SU-DHL-6 (cell line): Measurements from ENCODE around the gene WWC1.

Source experiments
- EZH2phosphoT487 ChIP-seq: fragments of 200-600 bp; sonication (generic), shearing (Covaris generic); conservative IDR thresholded peaks from 2 replicates; pipeline ENCODE4 v1.6.1; 2018; ENCODE audit warnings: mild to moderate bottlenecking, antibody characterized with exemption, low read length, moderate library complexity, mixed read lengths
- TF ChIP-seq, protein P1 (sequence below): fragments of 200-600 bp; sonication (generic); IDR thresholded peaks from one replicate; pipeline ENCODE4 v1.5.1; 2017; ENCODE audit warnings: antibody characterized with exemption, mild to moderate bottlenecking, low read length, moderate library complexity; ENCODE audit not compliant: insufficient read depth, poor library complexity, severe bottlenecking

DNA sequence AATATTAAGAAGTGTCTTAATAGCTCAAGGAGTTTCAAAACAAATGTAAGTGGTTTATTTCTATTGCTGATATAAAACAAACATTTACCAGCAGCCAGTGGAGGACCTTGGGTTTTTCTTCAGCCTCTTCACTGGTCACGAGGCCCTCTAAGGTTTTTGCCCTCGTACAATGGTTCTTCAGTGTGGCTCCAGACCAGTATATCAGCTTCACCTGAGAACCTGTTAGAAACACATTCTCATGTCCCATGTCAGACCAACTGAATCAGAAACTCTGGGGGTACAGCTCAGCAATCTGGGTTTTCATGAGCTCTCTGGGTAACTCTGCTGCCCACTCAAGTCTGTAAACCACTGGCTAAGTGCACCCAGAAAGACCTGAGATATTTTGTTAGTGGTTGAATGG lies 12.9 kb downstream of the WWC1 start:
- TF ChIP-seq, protein P1, sequence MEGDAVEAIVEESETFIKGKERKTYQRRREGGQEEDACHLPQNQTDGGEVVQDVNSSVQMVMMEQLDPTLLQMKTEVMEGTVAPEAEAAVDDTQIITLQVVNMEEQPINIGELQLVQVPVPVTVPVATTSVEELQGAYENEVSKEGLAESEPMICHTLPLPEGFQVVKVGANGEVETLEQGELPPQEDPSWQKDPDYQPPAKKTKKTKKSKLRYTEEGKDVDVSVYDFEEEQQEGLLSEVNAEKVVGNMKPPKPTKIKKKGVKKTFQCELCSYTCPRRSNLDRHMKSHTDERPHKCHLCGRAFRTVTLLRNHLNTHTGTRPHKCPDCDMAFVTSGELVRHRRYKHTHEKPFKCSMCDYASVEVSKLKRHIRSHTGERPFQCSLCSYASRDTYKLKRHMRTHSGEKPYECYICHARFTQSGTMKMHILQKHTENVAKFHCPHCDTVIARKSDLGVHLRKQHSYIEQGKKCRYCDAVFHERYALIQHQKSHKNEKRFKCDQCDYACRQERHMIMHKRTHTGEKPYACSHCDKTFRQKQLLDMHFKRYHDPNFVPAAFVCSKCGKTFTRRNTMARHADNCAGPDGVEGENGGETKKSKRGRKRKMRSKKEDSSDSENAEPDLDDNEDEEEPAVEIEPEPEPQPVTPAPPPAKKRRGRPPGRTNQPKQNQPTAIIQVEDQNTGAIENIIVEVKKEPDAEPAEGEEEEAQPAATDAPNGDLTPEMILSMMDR: no peak
- no peak for TF ChIP-seq EZH2phosphoT487
